AG04450 (cell line): ENCODE measurements around the gene STAB2. TPM values are rescaled to one million over a fixed set of nuclear protein-coding genes. Genes with fewer than 3 reads are reported as not detected.

Experiments used
- CTCF ChIA-PET: fragments of 300-600, 350-600 bp; formaldehyde crosslinking; extraction: SDS; loops from one replicate; lab custom pipeline; 2022; ENCODE audit warnings: antibody characterized with exemption, inconsistent platforms; lab: Charles Lee
- POLR2A ChIA-PET: fragments of 350-600 bp; formaldehyde crosslinking; extraction: SDS; loops from one replicate; lab custom pipeline; 2021; ENCODE audit warnings: antibody characterized with exemption, inconsistent platforms; lab: Yijun Ruan, JAX
- DNase-seq: peaks from one replicate; pipeline ENCODE4 v3.0.0-alpha.2; 2011; ENCODE audit warnings: low read depth, low spot score
- H3K27ac ChIP-seq: one replicate; pipeline ENCODE4 v1.5.1; 2012; ENCODE audit warnings: low read depth, low read length, control low read depth
- H3K27me3 ChIP-seq: one replicate; pipeline ENCODE4 v1.6.0; 2012; ENCODE audit warnings: low read length; ENCODE audit not compliant: control insufficient read depth, insufficient read depth
- H3K4me3 ChIP-seq: 2 replicates; pipeline ENCODE4 v1.5.1; 2011; ENCODE audit warnings: mild to moderate bottlenecking, low read depth, low read length, control low read depth
- H3K9me3 ChIP-seq: 2 replicates; pipeline ENCODE4 v1.5.1; 2012; ENCODE audit warnings: low read length; ENCODE audit not compliant: control insufficient read depth, insufficient read depth
- polyA plus RNA-seq: library from polyadenylated mRNA; depleted of rRNA; stranded (reverse); fragments of >200 nt; gene quantifications from 2 replicates; pipeline ENCODE4 v1.2.3, GENCODE V29; 2011
- TF ChIP-seq, protein P1 (sequence below): IDR thresholded peaks from 2 replicates; pipeline ENCODE4 v1.5.1; 2011; ENCODE audit warnings: low read depth, low read length, control low read depth, inconsistent platforms

The STAB2 gene
- polyA plus RNA-seq, 1 experiment: not detected

DNA sequence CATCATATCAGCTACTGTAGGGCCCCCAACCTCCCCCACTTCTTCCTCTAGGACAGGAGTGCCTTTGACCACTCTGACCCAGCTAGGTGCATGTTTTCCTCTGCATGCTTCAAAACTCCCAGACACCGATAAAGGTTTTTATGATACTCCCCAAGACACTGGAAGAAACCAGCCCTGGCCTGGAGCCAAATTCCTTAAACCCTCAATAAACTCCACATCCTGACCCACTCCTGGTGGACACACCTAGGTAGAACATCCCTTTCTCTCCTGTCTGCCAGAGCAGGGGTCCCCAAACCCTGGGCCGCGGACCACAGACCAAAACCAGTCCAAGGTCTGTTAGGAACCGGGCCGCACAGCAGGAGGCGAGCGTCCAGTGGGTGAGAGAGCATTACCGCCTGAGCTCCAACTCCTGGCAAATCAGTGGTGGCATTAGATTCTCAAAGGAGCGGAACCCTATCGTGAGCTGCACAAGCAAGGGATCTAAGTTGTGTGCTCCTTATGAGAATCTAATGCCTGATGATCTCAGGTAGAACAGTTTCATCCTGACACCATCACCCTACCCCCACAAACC is 204.4 kb downstream of the STAB2 start:
- H3K4me3 ChIP-seq: no peak overlapping the region
- no peaks in the 10 kb centered on the region for H3K27me3 ChIP-seq
- POLR2A ChIA-PET: interaction anchor here (1.6 kb wide), 1 partner anchor 50 kb away, joined by 4 read pairs; the partner anchor contains the start of gene NT5DC3
- H3K9me3 ChIP-seq: no peaks in the 10 kb centered on the region
- no peak overlapping the region for H3K27ac ChIP-seq
- CTCF ChIA-PET: interaction anchor here (0.8 kb wide), 1 partner anchor 20 kb away, joined by 4 read pairs; no protein-coding TSS in a partner anchor
- TF ChIP-seq, protein P1, sequence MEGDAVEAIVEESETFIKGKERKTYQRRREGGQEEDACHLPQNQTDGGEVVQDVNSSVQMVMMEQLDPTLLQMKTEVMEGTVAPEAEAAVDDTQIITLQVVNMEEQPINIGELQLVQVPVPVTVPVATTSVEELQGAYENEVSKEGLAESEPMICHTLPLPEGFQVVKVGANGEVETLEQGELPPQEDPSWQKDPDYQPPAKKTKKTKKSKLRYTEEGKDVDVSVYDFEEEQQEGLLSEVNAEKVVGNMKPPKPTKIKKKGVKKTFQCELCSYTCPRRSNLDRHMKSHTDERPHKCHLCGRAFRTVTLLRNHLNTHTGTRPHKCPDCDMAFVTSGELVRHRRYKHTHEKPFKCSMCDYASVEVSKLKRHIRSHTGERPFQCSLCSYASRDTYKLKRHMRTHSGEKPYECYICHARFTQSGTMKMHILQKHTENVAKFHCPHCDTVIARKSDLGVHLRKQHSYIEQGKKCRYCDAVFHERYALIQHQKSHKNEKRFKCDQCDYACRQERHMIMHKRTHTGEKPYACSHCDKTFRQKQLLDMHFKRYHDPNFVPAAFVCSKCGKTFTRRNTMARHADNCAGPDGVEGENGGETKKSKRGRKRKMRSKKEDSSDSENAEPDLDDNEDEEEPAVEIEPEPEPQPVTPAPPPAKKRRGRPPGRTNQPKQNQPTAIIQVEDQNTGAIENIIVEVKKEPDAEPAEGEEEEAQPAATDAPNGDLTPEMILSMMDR: no peak
- DNase-seq: no peak

DNA sequence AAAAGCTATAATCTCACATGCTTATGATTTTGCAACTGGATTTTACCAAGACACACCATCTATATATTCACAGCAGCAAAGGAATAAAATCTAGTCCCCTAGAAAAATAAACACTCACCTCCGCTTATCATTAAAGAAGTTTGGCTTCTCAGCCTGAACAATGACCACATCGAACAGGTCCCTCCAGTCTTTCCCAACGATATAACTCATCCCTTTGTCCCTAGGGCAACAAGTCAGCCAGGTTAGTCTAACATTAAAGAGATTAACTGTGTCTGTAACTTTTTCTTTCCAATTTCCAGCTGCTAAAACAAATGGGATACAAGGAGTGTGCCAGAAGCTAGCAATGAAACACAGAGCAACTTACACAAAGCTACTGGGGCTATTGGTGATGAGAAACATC is 206.0 kb downstream of the STAB2 start:
- H3K27me3 ChIP-seq: no peaks in the 10 kb centered on the region
- no peak for DNase-seq
- no peak overlapping the region for H3K4me3 ChIP-seq
- ChIA-PET POLR2A (interaction anchor here (1.6 kb wide), 1 partner anchor 48 kb away, joined by 4 read pairs; the partner anchor contains the start of gene NT5DC3), CTCF (interaction anchor here (1.5 kb wide), 1 partner anchor 77 kb away, joined by 4 read pairs; no protein-coding TSS in a partner anchor)
- H3K9me3 ChIP-seq: no peaks in the 10 kb centered on the region
- TF ChIP-seq, protein P1: no peak
- H3K27ac ChIP-seq: no peak overlapping the region

DNA sequence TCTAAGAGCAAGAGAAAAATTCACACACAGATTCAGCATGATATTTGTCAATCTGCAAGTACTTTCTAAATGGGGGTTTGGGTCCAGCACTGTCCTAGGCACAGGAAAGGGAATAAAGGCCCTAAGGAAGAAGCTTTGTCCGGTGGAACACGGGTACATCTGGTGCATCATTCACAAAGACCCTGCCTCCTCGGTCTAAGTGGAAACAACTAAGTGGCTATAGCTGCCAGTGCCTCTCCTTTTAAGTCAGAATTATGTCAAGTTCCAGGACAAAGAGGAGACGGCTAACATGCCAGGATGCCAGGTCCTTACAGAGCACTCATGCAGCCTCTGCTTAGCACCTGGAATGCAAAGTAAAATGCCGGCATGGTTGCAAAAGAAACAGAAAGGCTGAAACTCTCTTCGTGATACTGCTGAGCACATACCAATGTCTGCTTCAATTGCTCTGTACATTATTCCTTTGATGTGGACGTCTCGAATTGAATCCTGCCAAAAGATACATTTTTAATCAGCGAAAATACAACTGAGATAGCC is 206.5 kb downstream of the STAB2 start:
- Histone ChIP-seq H3K27ac (no peak overlapping the region), H3K4me3 (no peak overlapping the region), H3K27me3 (no peaks in the 10 kb centered on the region), H3K9me3 (no peaks in the 10 kb centered on the region)
- ChIA-PET POLR2A (interaction anchor here (1.6 kb wide), 1 partner anchor 48 kb away, joined by 4 read pairs; the partner anchor contains the start of gene NT5DC3), CTCF (interaction anchor here (1.5 kb wide), 1 partner anchor 77 kb away, joined by 4 read pairs; no protein-coding TSS in a partner anchor)
- no peak for DNase-seq
- TF ChIP-seq, protein P1: no peak

DNA sequence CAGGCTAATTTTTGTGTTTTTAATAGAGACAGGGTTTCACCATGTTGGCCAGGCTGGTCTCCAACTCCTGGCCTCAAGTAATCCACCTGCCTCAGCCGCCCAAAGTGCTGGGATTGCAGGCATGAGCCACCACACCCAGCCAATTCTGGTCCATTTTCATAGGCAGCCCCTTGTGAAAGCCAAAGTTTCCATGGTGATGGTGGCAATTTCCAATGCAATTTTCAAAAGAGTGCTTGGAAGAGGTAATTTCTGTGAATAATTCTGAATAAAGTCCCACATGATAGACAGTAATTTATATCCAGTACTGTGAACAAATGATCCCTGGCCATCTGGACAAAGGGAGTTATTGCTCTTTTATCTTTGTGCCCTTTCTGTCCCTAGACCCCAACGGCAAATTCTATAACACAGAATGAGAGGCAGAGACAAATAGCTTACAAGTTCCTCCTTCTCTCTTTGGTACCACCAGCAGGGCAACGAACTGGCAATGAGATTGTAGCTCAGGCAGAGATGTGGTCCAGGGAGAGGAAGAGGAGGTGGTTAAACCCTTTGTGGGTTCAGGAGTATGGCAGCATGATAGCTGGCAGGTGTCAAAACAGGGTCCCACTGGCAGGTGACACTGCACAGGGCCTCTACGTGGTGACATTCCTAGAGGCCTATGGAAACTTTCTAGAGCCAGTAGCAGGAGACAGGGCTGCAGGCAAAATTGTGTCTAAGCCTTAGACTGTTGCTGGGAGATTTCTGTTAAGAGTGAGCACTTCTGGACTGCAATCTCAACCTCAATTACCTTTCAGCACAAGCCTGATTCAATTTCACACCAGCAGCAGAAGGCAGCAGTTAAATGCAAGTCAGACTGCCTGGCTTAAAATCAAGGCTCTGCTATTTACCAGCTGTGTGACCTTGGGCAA is 207.5 kb downstream of the STAB2 start:
- POLR2A ChIA-PET: interaction anchor here (0.6 kb wide), 1 partner anchor 28 kb away, joined by 6 read pairs; no protein-coding TSS in a partner anchor
- no peak for DNase-seq
- Histone ChIP-seq H3K27me3 (no peaks in the 10 kb centered on the region), H3K9me3 (no peaks in the 10 kb centered on the region), H3K4me3 (no peak overlapping the region), H3K27ac (no peak overlapping the region)
- CTCF ChIA-PET: interaction anchor here (1.1 kb wide), 1 partner anchor 23 kb away, joined by 4 read pairs; no protein-coding TSS in a partner anchor
- TF ChIP-seq, protein P1: no peak
